ENCODE results near the gene SCN10A.
A peak's percentile ranks its signal among the peaks of the same experiment; 100 is the strongest.

SCN10A gene

DNA sequence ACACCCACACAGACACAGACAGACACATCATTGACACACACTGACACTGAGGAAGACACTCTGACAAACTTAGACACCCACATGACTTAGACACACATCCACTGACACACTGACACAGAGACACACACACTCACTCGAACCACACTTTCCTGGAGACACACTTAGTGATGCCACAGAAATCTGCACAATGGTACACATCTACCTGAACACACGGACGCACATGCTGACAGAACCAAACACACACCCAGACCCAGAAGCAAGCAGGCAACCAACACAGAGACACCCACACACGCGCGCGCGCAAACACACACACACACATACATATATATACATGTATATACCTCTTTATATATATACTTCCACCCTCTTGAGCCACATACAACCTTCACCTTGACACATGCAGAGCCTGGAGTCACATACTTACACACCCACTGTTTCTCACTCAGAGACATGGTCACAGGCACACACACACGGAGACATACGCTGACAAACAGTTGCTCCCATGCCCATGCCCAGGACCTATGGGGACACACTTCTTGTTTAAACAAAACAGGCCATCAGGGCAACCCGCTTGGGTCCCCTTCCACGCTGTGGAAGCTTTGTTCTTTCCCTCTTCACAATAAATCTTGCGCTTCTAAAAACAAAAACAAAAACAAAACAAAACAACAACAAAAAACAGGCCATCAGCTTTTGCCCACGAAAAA lies 165.6 kb downstream of the SCN10A start:
- DNase-seq = peak; percentile 67

DNA sequence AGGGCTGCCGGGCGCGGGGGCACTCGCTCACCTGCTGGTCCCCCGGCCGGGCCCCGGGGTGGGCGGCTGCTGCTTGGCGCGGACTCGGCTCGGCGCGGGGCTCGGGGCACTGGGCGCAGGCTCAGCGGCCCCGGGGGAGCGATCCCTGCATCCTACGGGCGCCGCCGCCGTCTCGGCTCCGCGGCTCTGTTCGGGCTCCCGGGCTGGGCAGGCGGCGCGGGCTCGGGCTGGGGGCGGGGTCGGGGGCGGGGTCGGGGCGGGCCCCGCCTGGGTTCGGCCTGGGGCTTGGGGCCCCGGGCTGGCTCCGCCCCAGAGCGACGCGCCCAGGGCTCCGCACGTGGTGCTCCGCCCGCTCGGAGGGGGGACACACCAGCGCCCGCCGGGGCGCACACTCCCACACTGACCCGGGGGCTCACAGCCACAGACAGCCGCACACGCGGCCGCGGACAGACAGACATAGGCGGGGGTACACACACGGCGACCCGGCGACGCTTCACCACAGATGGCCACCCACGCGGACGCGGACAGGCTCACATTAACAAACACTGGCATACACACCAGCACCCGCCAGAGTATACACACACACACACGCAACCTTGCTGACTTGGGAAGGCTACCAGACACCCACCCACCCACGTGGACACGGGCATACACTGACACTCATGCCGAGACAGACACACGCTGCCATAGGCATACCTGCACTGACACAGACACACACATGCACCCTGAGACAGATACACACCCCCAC lies 166.3 kb downstream of the SCN10A start, which contains the start of gene SCN5A:
Gene SCN5A, minus strand, starts transcription at position 188 of the 748 bp plus-strand sequence. CDS start 16,380 bp downstream, outside the sequence.
- DNase-seq = peak; percentile 84

DNA sequence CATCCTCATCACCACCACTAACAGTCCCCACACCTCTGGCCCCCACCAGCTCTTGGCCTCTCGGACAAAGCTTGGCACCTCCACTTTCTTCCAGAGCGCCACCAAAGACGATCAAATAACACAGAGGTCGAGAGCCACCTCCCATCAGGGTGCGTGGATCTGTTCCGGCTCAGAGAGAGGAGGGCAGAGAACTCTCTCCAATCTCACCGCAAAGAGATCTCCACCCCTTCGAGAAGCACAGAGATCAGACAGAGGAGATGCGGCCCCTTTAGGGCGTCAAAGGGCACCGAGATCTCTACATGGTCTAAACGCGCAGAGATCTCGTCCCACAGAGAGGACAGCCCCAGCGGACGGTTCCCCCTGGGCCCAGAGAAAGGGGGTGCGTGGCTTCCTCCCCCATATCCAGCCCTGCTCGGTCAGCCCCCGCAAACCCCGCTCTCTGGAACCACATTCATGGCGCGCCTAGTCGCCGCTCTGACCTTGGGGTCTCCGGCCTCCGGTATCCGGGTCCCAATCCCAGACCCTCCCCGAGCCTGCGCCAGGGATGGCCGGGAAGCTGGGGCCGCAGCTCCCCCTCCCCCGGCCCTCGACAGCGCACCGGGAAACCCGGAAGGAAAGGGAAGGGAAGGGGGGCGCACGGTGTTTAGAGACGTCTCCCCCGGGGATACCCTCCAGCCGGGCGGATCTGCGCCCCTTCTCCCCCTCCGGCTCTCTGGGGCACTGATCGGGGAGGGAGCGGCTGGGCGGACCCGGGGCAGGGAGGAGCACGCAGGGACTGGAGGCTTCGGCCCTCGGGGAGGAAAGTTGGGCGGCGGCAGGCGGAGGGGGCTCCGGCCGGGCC lies 167.1 kb downstream of the SCN10A start:
- no peak for DNase-seq

DNA sequence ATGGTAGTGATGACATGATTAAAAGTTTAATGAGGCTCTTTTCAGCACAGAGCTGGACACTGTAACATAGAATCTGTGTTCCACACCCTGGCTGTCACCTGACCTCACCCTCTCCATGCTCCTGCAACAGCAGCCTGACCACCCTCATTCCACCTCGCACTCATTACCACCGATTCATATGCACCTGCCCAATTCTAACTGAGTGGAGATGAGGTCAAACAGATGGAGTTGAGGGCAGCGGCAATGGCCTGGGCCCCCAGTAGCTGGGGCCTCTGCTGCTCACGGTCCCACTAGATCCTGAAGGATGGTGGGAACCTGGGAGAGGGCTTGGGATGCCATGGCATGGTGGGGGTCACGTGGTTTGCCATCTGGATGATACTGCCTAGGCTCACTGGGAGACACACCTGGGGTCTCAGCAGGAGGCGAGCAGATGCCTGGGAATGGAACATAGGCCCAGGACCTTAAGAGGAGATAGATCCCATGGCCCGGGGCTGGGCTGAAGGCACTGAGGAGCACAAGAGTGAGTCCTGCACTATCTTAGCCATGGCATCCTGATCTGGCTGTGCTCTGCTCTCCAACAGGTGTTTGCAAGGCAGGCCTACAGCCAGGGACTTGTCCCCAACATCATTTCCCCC lies 167.9 kb downstream of the SCN10A start:
- DNase-seq = peak; percentile 55

DNA sequence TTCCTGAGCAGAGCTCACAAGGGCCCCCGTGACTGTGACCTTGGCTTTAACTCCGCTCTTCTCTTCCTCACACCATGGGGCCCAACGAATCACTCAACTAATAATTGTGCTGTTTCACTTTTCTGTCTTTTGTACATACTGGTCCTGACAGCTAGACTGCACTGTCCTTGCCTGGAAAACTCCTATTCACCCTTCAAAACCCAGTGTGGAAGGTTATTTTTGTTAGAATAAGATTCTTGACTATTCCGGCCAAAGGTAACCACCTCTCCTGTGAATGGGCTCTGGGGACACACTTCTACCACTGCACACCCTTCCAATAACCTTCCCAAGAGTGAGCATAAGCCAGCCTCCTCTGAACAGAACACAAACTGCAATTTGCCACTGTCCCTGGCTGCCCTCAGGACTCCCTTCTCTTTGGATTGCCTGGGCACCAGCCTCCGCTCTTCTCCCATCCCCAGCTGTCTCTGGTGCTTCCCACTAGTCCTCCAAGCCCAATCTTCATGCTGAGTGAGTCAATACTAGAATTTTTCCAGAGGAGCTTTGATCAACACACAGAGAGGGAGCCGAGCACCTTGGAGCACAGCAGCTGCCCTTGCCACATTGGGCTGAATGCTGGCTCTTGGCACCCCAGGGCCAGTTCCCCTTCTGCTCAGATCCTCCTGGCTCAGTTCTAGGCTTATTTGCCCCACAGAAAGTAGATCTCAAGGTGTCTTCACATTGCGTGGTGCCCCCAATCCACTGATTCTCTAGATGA lies 168.6 kb downstream of the SCN10A start:
- peak; percentile 43 for DNase-seq
